ENCODE data around the gene VPS41. TPM values are rescaled to one million over a fixed set of nuclear protein-coding genes. Genes with fewer than 3 reads are reported as not detected.

VPS41 gene
- total and polyA plus RNA-seq, 4 donors: 9.2 to 24.1 (median 16.1) TPM

- WGBS: 82% methylated on average over 3 of the region's 3 CpGs
- Histone ChIP-seq H3K4me3 (ENCODE audit: low read depth in 1 of 3, low read length in 3 of 3) (no peak overlapping the region), H3K9ac (ENCODE audit: low read depth in 1 of 2, low read length in 2 of 2) (no peak overlapping the region), H3K36me3 (ENCODE audit: control insufficient read depth in 4 of 4, insufficient read depth in 3 of 4, low read depth in 1 of 4, low read length in 3 of 4) (peaks cover 4 to 50% (median 28%) of the 10 kb centered on the region in 4 donors), H3K27ac (ENCODE audit: low read depth in 1 of 2, low read length in 2 of 2) (no peak overlapping the region), H3K9me3 (ENCODE audit: control insufficient read depth in 4 of 4, low read length in 3 of 4) (no peaks in the 10 kb centered on the region), H3K4me1 (ENCODE audit: control insufficient read depth in 4 of 4, insufficient read depth in 4 of 4, low read length in 3 of 4) (no peaks in the 10 kb centered on the region), H3K27me3 (ENCODE audit: control insufficient read depth in 4 of 4, insufficient read depth in 4 of 4, low read length in 3 of 4) (no peaks in the 10 kb centered on the region)
- DNase-seq (ENCODE audit: low spot score): no peak
- no peak for TF ChIP-seq REST (IDR thresholded peaks at IDR 0.05)
- TF ChIP-seq, protein P1, sequence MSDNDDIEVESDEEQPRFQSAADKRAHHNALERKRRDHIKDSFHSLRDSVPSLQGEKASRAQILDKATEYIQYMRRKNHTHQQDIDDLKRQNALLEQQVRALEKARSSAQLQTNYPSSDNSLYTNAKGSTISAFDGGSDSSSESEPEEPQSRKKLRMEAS (IDR thresholded peaks at IDR 0.05): no peak
- no peak for TF ChIP-seq NR2F2 (IDR thresholded peaks at IDR 0.05)
- no peak for TF ChIP-seq FOXA2 (IDR thresholded peaks at IDR 0.05)
- TF ChIP-seq HNF4G (IDR thresholded peaks at IDR 0.05): no peak
- no peak for TF ChIP-seq JUND (IDR thresholded peaks at IDR 0.05)
- TF ChIP-seq TAF1 (conservative IDR thresholded peaks at IDR 0.05): no peak
- TF ChIP-seq GABPA (IDR thresholded peaks at IDR 0.05 in 1 of 2, conservative IDR thresholded peaks at IDR 0.05 in 1 of 2): no peak
- no peak for TF ChIP-seq RXRA (IDR thresholded peaks at IDR 0.05)
- TF ChIP-seq YY1 (IDR thresholded peaks at IDR 0.05): no peak
- no peak for TF ChIP-seq FOXA1 (IDR thresholded peaks at IDR 0.05)
- no peak for TF ChIP-seq ZBTB33 (IDR thresholded peaks at IDR 0.05)
- TF ChIP-seq, protein P2, sequence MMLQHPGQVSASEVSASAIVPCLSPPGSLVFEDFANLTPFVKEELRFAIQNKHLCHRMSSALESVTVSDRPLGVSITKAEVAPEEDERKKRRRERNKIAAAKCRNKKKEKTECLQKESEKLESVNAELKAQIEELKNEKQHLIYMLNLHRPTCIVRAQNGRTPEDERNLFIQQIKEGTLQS (IDR thresholded peaks at IDR 0.05): no peak
- no peak for TF ChIP-seq HNF4A (conservative IDR thresholded peaks at IDR 0.05)
- TF ChIP-seq SP1 (IDR thresholded peaks at IDR 0.05): no peak
- no peak for TF ChIP-seq EGR1 (IDR thresholded peaks at IDR 0.05; ENCODE audit: low read depth in 2 of 2)
- TF ChIP-seq RAD21 (IDR thresholded peaks at IDR 0.05): no peak
Measured at GRCh38 chr7:38744746-38745145, 164.2 kb downstream of the VPS41 start.

- Histone ChIP-seq H3K9ac (ENCODE audit: low read depth in 1 of 2, low read length in 2 of 2) (no peak overlapping the region), H3K27me3 (ENCODE audit: control insufficient read depth in 4 of 4, insufficient read depth in 4 of 4, low read length in 3 of 4) (no peaks in the 10 kb centered on the region), H3K4me3 (ENCODE audit: low read depth in 1 of 3, low read length in 3 of 3) (no peak overlapping the region), H3K4me1 (ENCODE audit: control insufficient read depth in 4 of 4, insufficient read depth in 4 of 4, low read length in 3 of 4) (no peaks in the 10 kb centered on the region), H3K27ac (ENCODE audit: low read depth in 1 of 2, low read length in 2 of 2) (no peak overlapping the region), H3K9me3 (ENCODE audit: control insufficient read depth in 4 of 4, low read length in 3 of 4) (no peaks in the 10 kb centered on the region), H3K36me3 (ENCODE audit: control insufficient read depth in 4 of 4, insufficient read depth in 3 of 4, low read depth in 1 of 4, low read length in 3 of 4) (peaks cover 4 to 52% (median 30%) of the 10 kb centered on the region in 4 donors)
- no peak for TF ChIP-seq FOXA2 (IDR thresholded peaks at IDR 0.05)
- 90% methylated on average over 1 of the region's 1 CpG for WGBS
- no peak for DNase-seq (ENCODE audit: low spot score)
Measured at GRCh38 chr7:38743899-38744298, 165.1 kb downstream of the VPS41 start.

Data from liver (tissue), 9 donors.